Breast epithelium (tissue), 4 donors: ENCODE data around the gene ASB18. TPM values are rescaled to one million over a fixed set of nuclear protein-coding genes. Genes with fewer than 3 reads are reported as not detected.
"Not testable (repeated sequence)": the region's sequence is repeated elsewhere in the genome, so short reads cannot be mapped to it uniquely, and the experiment has no call there.

Experiments used
- DNase-seq, 2 donors: peaks; one replicate each; pipeline ENCODE4 v3.0.0-alpha.2; 2019; ENCODE audit warnings: low spot score in 2 of 2
- H3K27ac ChIP-seq, 2 donors: fragments of 200-600 bp; sonication (generic) in 1 of 2; one replicate each; pipeline ENCODE4 v1.5.1; 2016 to 2019; ENCODE audit warnings: mild to moderate bottlenecking in 1 of 2
- H3K27me3 ChIP-seq, 2 donors: fragments of 200-600 bp; sonication (generic) in 1 of 2; one replicate each; pipeline versions ENCODE4 v1.5.1 to v1.6.0; 2017 to 2019; ENCODE audit warnings: control low read depth in 1 of 2, mild to moderate bottlenecking in 1 of 2
- H3K36me3 ChIP-seq: fragments of 200-600 bp; one replicate; pipeline ENCODE4 v1.5.1; 2019
- H3K4me1 ChIP-seq, 2 donors: fragments of 200-600 bp; sonication (generic); one replicate each; pipeline ENCODE4 v1.5.1; 2016 to 2019; ENCODE audit warnings: control low read depth in 1 of 2
- H3K4me3 ChIP-seq, 3 donors: fragments of 200-600 bp; sonication (generic); 1 replicate in 2 of 3; 2 replicates in 1 of 3; pipeline ENCODE4 v1.5.1; 2016 to 2019; ENCODE audit warnings: mild to moderate bottlenecking in 3 of 3, moderate library complexity in 2 of 3
- H3K9me3 ChIP-seq, 2 donors: fragments of 200-600 bp; sonication (generic) in 1 of 2; one replicate each; pipeline ENCODE4 v1.5.1; 2016 to 2019; ENCODE audit warnings: control low read depth in 1 of 2
- POLR2A ChIP-seq: fragments of 450-650 bp; IDR thresholded peaks from one replicate; pipeline ENCODE4 v1.6.1; 2016; ENCODE audit warnings: antibody characterized with exemption, mild to moderate bottlenecking, moderate library complexity
- POLR2AphosphoS5 ChIP-seq, 3 donors: sonication (generic); formaldehyde crosslinking; IDR thresholded peaks; one replicate each; pipeline ENCODE4 v1.6.1; 2017; ENCODE audit warnings: antibody characterized with exemption in 3 of 3
- intact Hi-C: fragments of 100-400 bp; cut with DNase I; formaldehyde crosslinking; loops from one replicate; pipeline ENCODE4 v1.15.1; 2023; ENCODE audit warnings: low total_unique reads
- total RNA-seq, 3 donors: library from RNA; depleted of rRNA; stranded (reverse); fragments of >200 nt; gene quantifications; one replicate each; pipeline ENCODE4 v1.1.0, GENCODE V29; 2016
- TF ChIP-seq, protein P1 (sequence below), 3 donors: fragments of 450-650 bp; IDR thresholded peaks; one replicate each; pipeline ENCODE4 v1.5.1; 2016 to 2017; ENCODE audit warnings: antibody characterized with exemption in 3 of 3, mild to moderate bottlenecking in 3 of 3, moderate library complexity in 3 of 3

The ASB18 gene
- total RNA-seq, 3 donors from 2014 or later, result not detected

DNA sequence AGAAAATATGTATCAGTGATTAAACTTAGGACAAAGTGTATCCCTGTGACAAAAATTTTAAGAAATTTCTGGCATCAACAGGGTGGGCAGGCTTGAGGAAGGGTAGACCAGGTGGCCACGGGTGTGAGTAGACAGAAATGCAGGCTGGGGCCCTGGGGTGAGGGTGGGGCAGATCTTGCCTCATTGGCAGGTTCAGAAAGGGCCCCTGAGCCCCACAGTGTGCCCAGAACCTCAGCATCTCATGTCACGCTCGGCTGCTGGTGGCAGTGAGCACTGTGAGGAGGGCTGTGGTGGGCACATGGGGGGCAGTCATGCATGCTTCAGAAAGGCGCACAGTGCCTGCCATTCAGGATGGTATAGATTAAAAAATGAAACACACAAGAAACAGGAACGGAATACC, 7.6 kb upstream of the ASB18 start:
- no peaks in the 10 kb centered on the region for H3K27me3 ChIP-seq
- TF ChIP-seq POLR2A (no peak), POLR2AphosphoS5 (IDR thresholded peaks at IDR 0.05) (no peak)
- TF ChIP-seq, protein P1, sequence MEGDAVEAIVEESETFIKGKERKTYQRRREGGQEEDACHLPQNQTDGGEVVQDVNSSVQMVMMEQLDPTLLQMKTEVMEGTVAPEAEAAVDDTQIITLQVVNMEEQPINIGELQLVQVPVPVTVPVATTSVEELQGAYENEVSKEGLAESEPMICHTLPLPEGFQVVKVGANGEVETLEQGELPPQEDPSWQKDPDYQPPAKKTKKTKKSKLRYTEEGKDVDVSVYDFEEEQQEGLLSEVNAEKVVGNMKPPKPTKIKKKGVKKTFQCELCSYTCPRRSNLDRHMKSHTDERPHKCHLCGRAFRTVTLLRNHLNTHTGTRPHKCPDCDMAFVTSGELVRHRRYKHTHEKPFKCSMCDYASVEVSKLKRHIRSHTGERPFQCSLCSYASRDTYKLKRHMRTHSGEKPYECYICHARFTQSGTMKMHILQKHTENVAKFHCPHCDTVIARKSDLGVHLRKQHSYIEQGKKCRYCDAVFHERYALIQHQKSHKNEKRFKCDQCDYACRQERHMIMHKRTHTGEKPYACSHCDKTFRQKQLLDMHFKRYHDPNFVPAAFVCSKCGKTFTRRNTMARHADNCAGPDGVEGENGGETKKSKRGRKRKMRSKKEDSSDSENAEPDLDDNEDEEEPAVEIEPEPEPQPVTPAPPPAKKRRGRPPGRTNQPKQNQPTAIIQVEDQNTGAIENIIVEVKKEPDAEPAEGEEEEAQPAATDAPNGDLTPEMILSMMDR (IDR thresholded peaks at IDR 0.05), result no peak
- peaks cover 5 to 9% of the 10 kb centered on the region in 2 donors for H3K9me3 ChIP-seq
- H3K27ac ChIP-seq, result no peak overlapping the region
- no peaks in the 10 kb centered on the region for H3K4me1 ChIP-seq
- no peak overlapping the region for H3K4me3 ChIP-seq
- H3K36me3 ChIP-seq, result no peaks in the 10 kb centered on the region
- intact Hi-C loops, result no loop called here
- DNase-seq, result no peak

DNA sequence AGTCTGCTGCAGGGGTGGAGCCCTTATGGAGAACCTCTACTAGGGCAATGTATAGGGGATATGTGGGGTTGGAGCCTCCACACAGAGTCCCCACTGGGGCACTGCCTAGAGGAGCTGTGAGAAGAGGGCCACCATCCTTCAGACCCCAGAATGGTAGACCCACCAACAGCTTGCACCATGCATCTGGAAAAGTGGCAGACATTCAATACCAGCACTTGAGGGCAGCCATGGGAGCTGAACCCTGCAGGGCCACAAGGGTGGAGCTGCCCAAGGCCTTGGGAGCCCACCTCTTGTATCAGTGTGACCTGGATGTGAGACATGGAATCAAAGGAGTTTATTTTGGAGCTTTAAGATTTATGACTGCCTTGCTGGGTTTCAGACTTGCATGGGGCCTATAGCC, 5.7 kb upstream of the ASB18 start:
- intact Hi-C loops, H3K36me3 ChIP-seq, H3K4me1 ChIP-seq, H3K27ac ChIP-seq, H3K4me3 ChIP-seq, H3K9me3 ChIP-seq, DNase-seq, H3K27me3 ChIP-seq: not testable (repeated sequence)

DNA sequence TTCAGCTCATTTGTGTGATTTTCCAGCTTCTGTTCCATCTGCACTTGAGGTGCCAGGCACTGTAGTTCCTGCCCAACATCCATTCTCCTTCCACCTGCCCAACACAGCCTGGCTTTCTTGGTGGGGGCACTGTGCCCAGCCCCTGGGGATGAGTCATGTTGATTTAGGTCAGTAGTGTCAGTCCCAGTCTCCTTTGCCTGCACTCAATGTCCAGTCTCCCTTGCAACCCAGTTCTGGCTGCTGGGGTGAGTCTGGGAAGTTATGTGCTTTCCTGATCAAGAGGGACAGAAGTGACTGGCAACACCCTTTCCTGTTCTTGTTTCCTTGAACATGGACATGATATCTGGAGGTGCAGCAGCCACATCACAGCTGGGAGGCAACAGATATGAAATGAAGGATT, 1.5 kb upstream of the ASB18 start:
- TF ChIP-seq, protein P1 (IDR thresholded peaks at IDR 0.05), result no peak
- TF ChIP-seq POLR2A, result no peak
- TF ChIP-seq POLR2AphosphoS5 (IDR thresholded peaks at IDR 0.05), result no peak
- Histone ChIP-seq H3K4me1 (no peaks in the 10 kb centered on the region), H3K9me3 (peaks cover 5 to 9% of the 10 kb centered on the region in 2 donors), H3K4me3 (no peak overlapping the region), H3K27ac (no peak overlapping the region), H3K36me3 (no peaks in the 10 kb centered on the region), H3K27me3 (no peaks in the 10 kb centered on the region)
- DNase-seq, result no peak
- intact Hi-C loops, result no loop called here

DNA sequence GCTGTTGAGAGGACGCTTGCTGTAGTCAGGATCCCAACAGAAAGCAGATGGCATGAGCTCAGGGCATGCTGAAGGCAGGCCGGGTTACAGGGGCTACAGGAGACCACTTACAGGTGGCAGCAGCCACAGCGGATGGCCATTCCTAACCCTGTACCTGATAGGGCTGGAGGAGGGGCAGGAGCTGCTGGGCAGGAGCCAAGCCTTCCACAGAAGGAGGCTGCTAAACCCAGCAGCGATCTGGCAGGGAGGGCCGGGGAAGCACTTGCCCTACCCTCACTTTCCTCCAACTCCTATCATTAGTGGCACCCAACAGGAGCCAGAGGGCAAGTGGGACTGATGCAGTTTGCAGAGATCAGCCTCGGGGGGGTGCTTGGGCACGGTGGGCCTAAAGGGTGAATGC, 2.0 kb downstream of the ASB18 start:
- H3K4me1 ChIP-seq, result no peaks in the 10 kb centered on the region
- intact Hi-C loops, result no loop called here
- no peak for DNase-seq
- peaks cover 0 to 27% of the 10 kb centered on the region in 2 donors for H3K27me3 ChIP-seq
- H3K4me3 ChIP-seq, result no peak overlapping the region
- TF ChIP-seq POLR2AphosphoS5 (IDR thresholded peaks at IDR 0.05), result no peak
- no peak for TF ChIP-seq POLR2A
- TF ChIP-seq, protein P1 (IDR thresholded peaks at IDR 0.05), result no peak
- H3K36me3 ChIP-seq, result no peaks in the 10 kb centered on the region
- H3K9me3 ChIP-seq, result no peaks in the 10 kb centered on the region
- no peak overlapping the region for H3K27ac ChIP-seq

DNA sequence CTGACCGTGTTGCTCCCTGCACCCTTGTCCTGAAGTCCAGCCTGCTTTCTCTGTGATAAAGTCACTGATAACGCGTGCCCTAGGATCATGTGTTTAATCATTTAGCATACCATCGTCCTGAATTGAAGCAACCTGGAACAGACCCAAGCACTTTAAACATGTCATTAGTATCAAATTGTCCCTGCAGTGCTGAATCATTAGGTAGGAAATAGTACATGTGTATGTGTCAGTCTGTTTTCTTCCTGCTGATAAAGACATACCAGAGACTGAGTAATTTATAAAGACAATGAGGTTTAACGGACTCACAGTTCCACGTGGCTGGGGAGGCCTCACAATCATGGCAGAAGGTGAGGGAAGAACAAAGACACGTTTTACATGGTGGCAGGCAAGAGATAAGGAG, 2.8 kb downstream of the ASB18 start:
- Histone ChIP-seq H3K27me3 (peaks cover 0 to 34% of the 10 kb centered on the region in 2 donors), H3K4me1 (no peaks in the 10 kb centered on the region), H3K4me3 (no peak overlapping the region), H3K9me3 (no peaks in the 10 kb centered on the region), H3K27ac (no peak overlapping the region), H3K36me3 (no peaks in the 10 kb centered on the region)
- DNase-seq, result no peak
- TF ChIP-seq, protein P1 (IDR thresholded peaks at IDR 0.05), result no peak
- intact Hi-C loops, result no loop called here

DNA sequence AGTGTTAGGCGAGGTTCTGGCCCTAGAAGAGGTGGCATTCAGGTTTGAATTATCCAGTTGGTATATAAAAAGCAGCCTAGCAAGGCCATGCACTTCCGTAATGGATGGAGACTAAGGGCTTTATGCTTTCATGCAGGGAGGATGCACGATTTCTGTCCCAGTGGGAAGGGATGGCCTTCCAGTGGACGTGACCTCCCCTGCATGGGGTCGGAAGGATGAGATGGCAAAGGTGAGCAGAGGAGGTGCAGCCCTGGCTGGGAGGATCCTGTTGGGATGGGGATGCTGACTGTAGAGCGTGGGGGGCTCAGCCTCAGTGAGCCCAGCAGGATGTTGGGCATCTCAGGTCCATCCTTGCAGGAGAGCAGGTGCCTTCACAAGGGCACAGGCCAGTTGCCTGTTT, 4.8 kb downstream of the ASB18 start:
- no peak overlapping the region for H3K27ac ChIP-seq
- H3K36me3 ChIP-seq, result no peaks in the 10 kb centered on the region
- TF ChIP-seq, protein P1 (IDR thresholded peaks at IDR 0.05), result no peak
- no peak for TF ChIP-seq POLR2A
- no peak for TF ChIP-seq POLR2AphosphoS5 (IDR thresholded peaks at IDR 0.05)
- DNase-seq, result no peak
- H3K9me3 ChIP-seq, result no peaks in the 10 kb centered on the region
- peaks cover 0 to 39% of the 10 kb centered on the region in 2 donors for H3K27me3 ChIP-seq
- no peaks in the 10 kb centered on the region for H3K4me1 ChIP-seq
- no peak overlapping the region for H3K4me3 ChIP-seq
- intact Hi-C loops, result no loop called here
